Amniotic epithelial cell (primary cell): ENCODE measurements around the gene KLRF2.

Experiments
- DNase-seq: peaks from one replicate; pipeline ENCODE4 v3.0.0-alpha.2; 2010; ENCODE audit warnings: low read depth

KLRF2 gene

GRCh38 chr12:9936591-9936990 is 55.3 kb downstream of the KLRF2 start:
- no peak for DNase-seq

- DNase-seq = peak; percentile 23
Measured at GRCh38 chr12:9940375-9940774, 59.1 kb downstream of the KLRF2 start.

DNA sequence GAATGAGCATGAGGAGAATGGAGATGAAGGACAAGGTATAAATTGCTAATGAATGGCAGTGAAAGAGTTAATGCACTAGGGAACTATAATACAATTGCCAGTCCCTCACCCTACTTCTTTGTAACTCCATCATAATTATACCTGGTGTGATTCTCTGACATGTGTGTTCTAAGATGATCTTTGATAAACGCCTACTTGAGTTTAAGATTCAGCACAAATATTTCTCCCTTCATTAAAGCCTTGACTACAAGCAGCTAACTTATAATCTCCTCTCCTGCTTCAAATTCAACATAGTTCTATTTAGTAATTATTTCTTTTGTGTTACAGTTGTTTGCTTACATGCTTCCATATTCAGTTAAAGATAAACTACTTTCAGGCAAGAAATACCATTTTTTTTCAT is 60.5 kb downstream of the KLRF2 start:
- no peak for DNase-seq

DNA sequence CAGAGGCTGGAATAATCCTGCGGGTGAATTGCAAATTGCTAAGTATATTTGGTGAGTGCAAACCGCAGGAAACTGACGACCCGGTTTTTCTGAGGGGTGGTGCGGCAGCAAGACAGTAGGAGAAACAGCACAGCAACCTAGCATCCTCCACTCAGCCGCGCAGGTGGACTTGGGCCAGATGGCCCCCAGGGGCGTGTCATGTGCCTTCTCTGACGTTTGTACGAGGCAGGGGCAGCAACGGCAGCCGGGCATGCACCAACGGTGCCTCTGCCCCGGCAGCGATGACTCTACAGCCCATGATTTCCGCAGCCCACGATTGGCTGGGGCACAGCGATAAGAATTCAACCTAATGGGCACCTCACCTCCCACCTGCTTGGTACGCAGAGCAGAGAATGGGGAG is 62.0 kb downstream of the KLRF2 start:
- DNase-seq = no peak

- DNase-seq = no peak
Measured at GRCh38 chr12:9944391-9944790, 63.1 kb downstream of the KLRF2 start.
